ENCODE measurements around the gene TACR1.

DNA sequence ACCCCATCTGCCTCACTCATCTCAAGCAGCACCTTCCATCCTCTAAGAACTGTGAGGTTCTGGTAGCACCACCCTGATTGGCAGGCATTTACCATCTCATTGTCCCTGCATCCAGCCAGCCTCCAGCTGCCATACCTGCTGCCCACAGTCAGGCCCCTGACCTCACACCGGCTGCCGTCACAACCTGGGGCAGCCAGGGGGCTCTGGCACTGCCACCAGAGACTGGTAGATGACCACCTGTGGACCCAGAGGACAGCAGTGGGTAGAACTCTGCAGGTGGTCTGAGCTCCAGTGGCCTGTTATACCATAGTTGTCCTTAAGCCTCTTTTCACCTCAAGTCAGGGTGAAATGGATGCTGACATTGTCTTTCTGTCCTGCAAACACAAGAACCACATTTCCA is 171.4 kb downstream of the TACR1 start:
- no peak for TF ChIP-seq CTCF (IDR thresholded peaks at IDR 0.05)
- TF ChIP-seq POLR2A (IDR thresholded peaks at IDR 0.05) = no peak
- no peak for TF ChIP-seq POLR2AphosphoS5 (IDR thresholded peaks at IDR 0.05)

All from breast epithelium (tissue), 3 donors.